Activated CD4-positive, alpha-beta T cell treated with anti-CD3 and anti-CD28 coated beads for 24 hours (primary cell): ENCODE measurements around the gene ERGIC1.
"Not testable (repeated sequence)": the region's sequence is repeated elsewhere in the genome, so short reads cannot be mapped to it uniquely, and the experiment has no call there.

Source experiments
- DNase-seq, 2 donors: peaks; one replicate each; pipeline ENCODE4 v3.0.0-alpha.2; 2020; ENCODE audit warnings: low read depth in 2 of 2

The ERGIC1 gene

GRCh38 chr5:172878933-172879752 is 45.1 kb downstream of the ERGIC1 start:
- no peak for DNase-seq

DNA sequence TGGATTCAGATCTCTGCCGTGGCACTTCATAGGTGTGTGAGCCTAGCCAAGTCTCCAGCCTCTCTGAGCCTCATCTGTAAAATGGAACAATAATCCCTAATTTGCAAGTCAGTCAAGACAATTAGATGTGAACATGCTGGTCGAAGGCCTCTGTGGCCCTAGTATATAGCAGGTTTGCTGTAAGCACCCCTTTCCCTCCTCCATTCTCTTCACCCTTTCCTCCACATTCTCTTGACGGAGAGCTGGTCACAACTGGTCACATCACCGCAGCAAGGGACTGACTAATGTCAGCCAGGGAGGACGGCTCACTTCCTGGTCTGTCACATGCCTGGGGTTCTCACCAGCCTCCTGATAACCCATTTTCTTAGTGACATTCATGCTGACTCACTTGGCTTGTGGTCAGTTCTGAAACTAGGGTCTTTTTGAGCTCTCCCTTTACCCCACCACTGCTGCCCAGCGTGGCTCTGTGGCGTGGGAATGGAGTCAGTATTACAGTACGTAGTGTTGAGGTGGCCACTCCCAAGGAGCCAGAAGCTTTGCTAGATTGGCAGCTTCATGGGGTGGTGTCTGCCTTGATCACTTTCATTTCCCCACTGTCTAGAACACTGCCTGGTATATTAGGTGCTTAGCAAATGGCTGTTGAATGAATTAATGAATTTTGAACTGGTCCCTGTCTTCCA is 47.8 kb downstream of the ERGIC1 start:
- no peak for DNase-seq

GRCh38 chr5:172883066-172883465 is 49.0 kb downstream of the ERGIC1 start:
- DNase-seq: no peak

GRCh38 chr5:172885597-172886340 is 51.7 kb downstream of the ERGIC1 start:
- DNase-seq: no peak

DNA sequence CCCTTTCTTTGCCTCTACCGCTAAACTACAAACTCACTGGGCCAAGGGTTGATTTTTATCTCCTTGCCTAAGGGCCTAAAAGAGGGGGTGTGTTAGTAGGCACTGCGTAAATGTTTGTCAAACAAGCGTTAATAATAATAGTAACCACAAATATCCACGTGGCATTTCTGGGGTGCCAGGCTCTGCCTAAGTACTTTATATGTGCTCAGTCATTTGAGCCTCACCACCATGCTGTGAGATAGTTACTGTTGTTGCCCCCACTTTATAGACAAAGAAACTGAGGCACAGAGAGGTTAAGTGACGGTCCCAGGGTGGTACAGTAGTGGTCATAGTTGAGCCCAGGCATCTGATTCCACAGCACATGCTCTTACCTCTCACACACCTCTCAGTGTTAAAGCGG is 52.4 kb downstream of the ERGIC1 start:
- no peak for DNase-seq

DNA sequence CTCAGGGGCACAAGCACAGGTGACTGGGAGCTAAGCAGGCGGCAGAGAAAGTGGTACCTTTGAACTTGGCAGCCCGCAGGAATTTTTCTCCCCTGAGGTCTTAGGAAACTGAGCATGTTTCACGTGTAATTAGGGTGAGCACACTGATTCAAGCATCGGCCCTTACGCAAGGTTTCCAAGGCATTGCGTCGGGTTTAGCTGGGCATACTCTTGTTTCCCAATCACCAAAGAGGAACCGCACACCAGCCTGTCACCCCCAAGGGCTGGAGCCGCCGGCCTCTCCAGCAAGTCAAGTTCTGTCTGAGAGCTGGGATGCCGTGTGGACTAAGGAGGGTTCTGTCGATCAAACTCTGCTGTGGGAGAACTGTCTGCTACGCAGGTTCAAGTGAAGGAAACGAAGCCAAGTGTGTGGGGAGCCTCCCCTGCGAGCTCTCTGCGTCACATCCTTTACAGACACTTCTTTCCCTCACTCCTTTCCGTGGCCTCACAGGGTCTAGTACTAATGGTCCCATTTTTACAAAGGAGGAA is 53.0 kb downstream of the ERGIC1 start:
- no peak for DNase-seq

DNA sequence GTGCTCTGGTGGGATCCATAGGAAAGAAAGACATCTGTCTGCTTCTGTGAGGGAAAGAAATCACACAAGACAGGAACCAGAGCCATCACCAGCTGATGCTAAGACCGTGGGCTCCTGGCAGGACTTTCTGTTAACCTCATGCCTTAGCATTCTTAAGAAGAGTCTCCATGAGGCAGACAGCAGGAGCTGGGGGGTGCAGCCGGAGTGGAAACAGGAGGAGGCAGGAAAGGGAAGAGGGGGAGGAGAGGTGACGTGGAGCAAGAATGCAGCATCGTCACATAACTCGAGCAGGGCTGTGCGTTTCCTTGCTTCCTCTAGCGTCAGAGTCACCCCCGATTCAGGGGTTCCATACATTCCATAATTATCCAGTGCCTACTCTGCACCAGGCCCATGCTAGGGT is 53.6 kb downstream of the ERGIC1 start:
- DNase-seq: no peak

GRCh38 chr5:172890659-172891058 is 56.6 kb downstream of the ERGIC1 start:
- DNase-seq: no peak

DNA sequence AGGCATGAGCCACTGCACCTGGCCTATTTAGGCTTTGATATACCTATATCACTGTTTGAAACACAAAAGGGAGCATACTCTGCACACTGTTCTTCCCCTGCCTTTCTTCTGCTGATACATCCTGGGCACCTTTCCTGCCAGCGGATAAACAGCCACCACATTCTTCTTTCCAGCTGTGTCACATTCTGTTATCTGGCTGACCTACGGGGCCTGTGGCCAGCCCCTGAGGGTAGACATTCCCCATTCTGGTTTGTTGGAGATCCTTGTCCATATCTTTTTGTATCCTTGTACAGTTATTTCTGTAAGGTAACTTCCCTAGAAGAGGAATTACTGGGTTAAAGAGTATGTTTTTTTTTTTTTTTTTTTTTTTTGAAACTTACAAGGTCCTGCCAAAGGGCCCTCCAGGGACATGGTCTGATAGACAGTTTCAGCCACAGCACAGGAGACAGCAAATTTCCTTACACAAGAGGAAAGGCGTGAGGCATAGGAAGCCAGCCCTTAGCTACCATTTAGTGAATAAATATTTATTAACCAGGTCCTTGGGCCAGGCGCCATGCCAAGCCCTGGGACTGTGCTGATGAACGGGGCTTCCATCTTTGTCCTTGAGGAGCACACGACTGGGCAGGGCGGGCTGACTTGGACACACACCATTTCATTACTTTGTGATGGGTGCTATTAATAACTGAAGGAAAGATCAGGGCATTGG is 57.8 kb downstream of the ERGIC1 start:
- DNase-seq: no peak

- no peak for DNase-seq
Observed at GRCh38 chr5:172892713-172893112, 58.7 kb downstream of the ERGIC1 start.

GRCh38 chr5:172894767-172895388 is 60.8 kb downstream of the ERGIC1 start:
- no peak for DNase-seq

DNA sequence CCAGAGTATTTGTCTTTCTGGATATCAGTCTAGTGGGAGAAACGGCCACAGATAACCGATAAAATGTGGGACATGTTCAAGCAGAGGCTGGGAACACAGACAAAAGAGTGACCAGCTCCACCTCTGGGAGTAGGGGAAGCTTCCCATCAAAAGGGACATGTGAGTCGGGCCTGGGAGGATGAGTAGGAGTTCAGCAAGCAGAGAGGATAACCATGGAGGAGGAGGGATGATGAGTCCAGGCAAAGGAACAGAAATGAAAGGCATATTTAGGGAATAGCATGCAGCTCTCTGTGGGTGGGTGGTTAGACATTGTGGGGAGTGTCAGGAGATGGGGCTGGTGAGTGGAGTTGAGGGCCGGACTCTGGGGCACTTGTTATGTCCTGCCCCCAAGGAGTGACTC is 61.5 kb downstream of the ERGIC1 start:
- no peak for DNase-seq

- DNase-seq: no peak
Observed at GRCh38 chr5:172896465-172896864, 62.4 kb downstream of the ERGIC1 start.

GRCh38 chr5:172897067-172897466 is 63.0 kb downstream of the ERGIC1 start:
- not testable (repeated sequence) for DNase-seq

DNA sequence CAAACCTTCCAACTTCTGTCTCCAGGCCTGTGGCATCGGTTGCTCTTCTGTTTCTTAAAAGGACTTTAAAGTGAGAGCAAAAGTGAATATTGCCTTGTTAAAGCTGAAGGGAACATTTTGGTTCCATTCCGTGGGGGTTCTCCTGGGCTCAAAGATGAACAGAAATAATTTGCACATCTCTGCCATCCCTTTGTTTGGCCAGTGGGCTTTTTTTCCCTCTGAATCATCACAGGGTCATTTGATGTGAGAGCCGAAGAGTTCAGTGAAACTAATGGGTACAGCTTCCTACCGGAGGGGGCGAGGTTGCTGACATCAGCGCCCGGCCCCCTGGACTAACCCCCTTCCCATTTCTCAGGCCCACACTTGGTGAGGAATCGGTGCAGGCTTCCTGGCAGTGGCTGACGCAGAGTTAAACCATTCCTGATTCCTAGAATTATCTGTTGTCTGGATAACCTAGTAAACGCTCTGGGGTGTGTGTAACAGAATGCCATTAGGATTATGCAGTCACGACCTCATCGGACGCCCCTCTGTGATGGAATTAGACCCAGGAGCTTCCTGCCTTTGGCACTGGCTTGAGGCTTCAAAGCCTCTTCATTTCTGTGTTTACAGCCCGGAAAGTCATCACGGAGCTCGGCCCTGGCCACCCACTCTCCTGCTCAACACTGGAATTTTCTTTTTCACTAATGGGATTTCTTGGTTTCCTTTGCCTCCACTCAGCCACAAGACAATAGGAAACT is 63.6 kb downstream of the ERGIC1 start:
- DNase-seq: no peak

GRCh38 chr5:172898218-172898842 is 64.3 kb downstream of the ERGIC1 start:
- DNase-seq: no peak

- DNase-seq: no peak
Observed at GRCh38 chr5:172898843-172899369, 64.9 kb downstream of the ERGIC1 start.

- DNase-seq: no peak
Observed at GRCh38 chr5:172899436-172899835, 65.4 kb downstream of the ERGIC1 start.

- DNase-seq: no peak
Observed at GRCh38 chr5:172901012-172901780, 67.1 kb downstream of the ERGIC1 start.
